GM12873 (cell line): ENCODE results near the gene CLIC4.

Experiments
- CTCF ChIP-seq: IDR thresholded peaks from 2 replicates; pipeline ENCODE4 v1.5.1; 2012; ENCODE audit warnings: low read depth, mild to moderate bottlenecking, moderate library complexity, low read length, control low read depth; ENCODE audit not compliant: insufficient read depth; ENCODE audit errors: missing control alignments

CLIC4 gene

GRCh38 chr1:24822887-24823286 lies 77.6 kb downstream of the CLIC4 start:
- no peak for TF ChIP-seq CTCF

GRCh38 chr1:24825174-24825573 lies 79.9 kb downstream of the CLIC4 start:
- TF ChIP-seq CTCF, result no peak

- no peak for TF ChIP-seq CTCF
Measured at GRCh38 chr1:24826510-24826909, 81.3 kb downstream of the CLIC4 start.

- TF ChIP-seq CTCF, result no peak
Measured at GRCh38 chr1:24827379-24828135, 82.3 kb downstream of the CLIC4 start.

GRCh38 chr1:24828183-24828886 lies 83.1 kb downstream of the CLIC4 start:
- no peak for TF ChIP-seq CTCF

GRCh38 chr1:24828887-24829192 lies 83.6 kb downstream of the CLIC4 start:
- no peak for TF ChIP-seq CTCF

GRCh38 chr1:24830680-24831272 lies 85.5 kb downstream of the CLIC4 start:
- peak; percentile 78 for TF ChIP-seq CTCF
